Bone marrow (tissue), 2 donors: ENCODE results near the gene TMEM178B.
"Not testable (repeated sequence)": the region's sequence is repeated elsewhere in the genome, so short reads cannot be mapped to it uniquely, and the experiment has no call there.

ENCODE experiments used
- DNase-seq, 2 donors: peaks; one replicate each; lab custom pipeline; 2025; lab: John Stamatoyannopoulos, UW

TMEM178B gene

DNA sequence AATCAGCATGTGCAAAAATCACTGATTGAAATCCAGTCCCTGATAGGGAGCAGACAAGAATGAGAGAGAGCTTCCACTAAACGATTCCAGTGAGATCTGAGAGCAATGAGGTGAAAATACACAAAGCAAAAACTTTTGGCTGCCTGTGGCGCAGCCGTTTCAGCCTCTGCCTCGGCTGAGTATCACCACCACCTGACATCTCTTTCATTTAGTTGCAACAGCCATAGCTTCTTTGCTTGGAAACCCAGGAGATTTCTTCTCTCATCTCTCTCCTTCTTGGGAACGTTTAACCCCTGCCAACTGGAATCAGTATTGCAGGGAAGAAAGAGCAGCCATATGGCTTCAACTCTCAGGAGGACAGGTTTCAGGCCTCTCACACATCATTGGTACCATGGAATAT is 240.0 kb downstream of the TMEM178B start:
- DNase-seq, result no peak

DNA sequence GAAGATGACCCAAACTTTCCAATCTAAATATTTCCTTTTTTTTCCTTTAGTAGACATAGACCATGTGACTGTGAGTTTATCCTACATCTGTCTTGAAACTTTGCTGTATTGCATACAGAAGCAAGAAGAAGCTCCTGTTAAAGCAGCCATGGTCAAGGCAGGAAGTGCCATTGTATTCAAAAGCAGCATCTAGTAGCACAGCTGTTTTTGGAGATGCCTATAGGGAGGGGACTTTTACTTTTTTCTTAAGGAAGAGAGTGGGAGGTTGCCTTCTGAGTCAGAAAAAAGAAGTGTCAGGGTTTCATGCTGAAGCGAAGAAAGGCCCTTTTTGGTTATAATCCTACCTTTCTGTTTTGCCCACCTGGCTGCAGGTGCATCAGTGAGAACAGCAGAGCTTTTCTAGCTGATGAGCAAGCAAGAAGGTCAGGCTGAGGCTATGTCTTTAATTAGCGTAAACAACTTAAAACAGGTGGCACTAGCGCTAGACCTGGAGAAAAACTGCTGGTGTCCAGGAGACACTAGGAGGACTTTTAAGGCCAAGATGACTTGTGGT is 243.2 kb downstream of the TMEM178B start:
- no peak for DNase-seq

DNA sequence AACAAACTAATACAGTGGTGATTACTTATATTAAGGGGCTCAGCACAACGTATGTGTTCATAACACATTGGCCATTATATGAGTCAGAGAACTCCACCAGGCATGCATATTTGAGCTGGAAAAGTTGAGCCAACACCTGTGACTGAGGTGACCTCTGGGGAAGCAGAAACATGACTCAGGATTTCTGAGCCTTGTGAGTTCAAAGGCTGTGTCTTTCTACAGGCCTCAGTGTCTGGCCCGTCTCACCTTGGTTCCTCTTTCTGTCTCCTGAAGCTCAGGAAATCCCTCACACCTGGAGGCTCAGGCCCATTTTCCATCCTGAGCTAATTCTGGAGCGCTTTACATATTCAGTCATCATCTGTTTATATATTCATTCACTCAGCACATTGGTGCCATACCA is 246.4 kb downstream of the TMEM178B start:
- no peak for DNase-seq

DNA sequence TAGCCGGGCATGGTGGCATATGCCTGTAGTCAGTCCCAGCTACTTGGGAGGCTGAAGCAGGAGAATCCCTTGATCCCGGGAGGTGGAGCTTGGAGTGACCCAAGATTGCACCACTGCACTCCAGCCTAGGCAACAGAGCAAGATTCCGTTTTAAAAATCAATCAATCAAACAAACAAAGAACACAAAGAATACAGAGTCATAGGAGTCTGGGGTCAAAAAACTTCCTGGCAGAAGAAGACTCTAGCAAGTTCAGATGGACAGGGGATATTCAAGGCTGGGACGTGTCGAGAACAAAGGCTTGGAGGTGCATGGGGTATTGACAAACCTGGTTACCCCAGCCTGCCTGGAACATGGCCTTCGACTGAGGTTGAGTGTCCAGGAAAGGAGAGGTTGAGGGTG is 248.5 kb downstream of the TMEM178B start:
- DNase-seq, result no peak

DNA sequence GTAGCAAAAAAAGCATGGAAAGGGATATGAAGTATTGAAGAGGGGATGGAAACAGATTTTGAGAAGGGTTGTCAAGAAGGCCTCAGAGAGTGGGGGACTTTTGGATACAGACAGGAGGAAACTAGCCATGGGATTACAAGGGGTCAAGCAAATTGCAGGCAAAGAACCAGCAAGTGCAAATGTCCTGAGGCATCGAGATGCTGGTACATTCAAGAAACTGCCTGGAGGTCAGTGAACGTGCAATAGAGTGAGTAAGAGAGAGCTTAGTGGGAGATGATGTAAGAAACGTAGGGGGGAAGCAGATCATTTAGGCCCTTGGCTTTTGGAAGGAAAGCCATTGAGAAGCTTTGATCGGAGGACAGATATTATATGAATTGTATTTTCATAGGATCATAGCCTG is 250.0 kb downstream of the TMEM178B start:
- no peak for DNase-seq

DNA sequence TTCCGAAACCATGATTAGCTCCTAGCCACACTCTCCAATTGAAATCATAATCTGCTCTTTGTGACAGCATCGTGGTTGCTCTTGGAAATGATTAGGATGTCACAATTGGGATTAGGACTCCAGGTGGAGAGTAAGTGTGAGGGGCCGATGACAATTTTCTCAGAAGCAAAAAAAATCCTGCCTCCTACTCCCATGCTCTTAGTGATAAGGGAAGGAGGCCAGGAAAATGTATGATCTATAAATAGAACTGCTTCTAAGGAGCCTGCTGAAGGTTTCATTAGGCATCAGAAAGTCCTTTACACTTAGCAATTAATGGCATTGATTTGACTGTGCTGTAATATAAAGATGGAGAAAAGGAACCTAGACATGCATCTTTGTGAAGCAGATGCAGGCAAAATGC is 251.0 kb downstream of the TMEM178B start:
- no peak for DNase-seq

DNA sequence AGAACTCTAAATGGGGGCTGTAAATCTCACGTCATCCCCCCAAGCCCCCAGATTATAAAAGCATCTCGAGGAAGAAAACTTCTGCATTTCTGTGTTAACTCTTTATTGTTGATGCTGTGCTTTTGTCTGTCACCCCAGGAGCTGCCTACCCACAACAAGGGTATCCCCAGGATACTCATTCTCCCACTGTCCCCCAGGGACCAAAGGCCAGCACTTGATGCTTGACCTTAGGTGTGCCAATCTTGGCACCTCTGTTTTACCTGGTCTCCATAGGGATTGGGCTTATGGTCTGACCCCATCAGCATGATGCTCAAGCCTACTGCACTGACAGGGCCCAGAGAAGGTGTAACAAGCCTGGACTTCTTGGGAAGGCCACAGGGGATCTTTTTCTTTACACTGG is 251.4 kb downstream of the TMEM178B start:
- DNase-seq, result no peak

DNA sequence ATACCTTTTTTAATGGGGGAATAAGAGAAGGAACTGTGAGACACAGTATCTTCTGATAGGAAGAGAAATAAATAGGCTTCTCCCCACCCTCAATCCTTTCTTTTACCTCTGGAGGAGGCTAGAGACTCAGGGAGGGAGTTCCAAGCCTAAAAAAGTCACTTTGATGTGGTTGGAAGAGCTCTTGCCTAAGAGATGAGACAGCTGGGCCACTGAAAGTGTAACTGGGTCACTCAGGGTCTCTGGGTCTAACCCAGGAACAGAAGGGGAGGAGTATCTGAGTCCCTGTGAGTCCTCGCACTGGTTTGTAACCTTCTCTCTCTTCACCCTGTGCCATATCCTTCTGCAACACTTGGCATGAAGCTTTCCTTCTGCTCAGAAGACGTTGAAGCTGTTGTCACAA is 254.4 kb downstream of the TMEM178B start:
- no peak for DNase-seq

DNA sequence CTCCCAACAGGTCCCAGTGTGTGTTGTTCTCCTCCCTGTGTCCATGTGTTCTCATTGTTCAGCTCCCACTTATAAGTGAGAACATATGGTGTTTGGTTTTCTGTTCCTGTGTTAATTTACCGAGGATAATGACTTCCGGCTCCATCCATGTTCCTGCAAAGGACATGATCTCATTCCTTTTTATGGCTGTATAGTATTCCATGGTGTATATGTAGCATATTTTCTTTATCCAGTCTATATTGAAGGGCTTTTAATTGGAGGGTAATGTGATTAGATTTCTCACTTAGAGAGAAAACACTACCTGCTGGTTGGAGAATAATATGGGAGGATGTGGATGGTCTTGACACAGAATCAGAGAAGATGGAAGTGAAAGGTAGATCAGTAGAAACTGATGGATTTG is 256.4 kb downstream of the TMEM178B start:
- DNase-seq, result not testable (repeated sequence)

DNA sequence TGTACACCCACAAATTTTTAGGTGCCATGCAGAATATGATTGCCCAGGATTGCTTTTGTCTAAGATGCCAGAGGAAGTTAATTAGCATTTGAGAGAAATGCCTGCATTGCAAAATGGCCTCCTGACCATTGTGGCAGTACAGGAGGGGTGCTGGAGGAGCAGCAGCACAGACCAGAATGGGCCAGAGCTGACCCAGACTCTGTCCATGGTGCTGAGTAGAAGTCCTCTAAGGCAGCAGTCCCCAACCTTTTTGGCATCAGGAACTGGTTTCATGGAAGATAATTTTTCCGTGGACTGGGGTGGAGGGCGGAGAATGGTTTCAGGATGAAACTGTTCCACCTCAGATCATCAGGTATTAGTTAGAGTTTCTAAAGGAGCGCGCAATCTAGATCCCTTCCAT is 259.6 kb downstream of the TMEM178B start:
- no peak for DNase-seq

DNA sequence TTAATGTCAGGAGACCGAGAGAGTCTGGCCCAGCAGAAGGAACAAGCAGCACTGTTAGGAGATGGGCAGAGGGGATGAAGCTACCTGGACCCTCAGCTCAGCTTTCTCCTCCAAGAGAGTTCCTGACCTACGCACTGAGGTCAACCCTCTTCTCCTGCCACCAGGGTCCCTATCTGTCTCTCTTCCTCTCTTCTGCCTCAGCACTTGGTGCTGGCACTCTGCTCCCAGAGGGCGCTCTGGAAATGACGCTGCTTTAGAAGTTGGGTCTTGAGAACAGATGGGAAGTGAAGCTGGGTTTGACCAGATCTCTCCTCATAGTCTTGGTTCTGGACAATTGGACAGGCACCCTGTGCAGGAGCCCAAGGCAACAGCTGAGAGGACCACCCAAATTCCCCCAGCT is 261.3 kb downstream of the TMEM178B start:
- no peak for DNase-seq

DNA sequence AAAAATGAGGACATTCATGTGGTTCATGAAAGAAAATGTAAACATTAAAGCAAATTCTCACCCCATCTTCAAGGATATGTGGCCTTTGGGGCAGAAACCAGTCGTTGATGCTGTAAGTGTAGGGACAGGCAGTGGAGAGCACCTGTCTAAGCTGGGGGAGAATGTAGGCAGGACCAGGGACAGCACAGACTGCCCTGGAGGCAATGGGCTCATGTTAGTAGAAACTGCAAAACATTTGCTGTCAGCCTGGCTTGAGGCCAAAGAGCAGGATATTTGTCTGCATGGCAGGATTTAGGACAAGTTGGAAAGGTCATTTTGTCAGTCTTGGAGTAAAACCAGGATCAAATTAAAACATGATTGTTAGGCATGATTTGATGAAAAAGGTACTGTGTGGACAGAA is 265.7 kb downstream of the TMEM178B start:
- DNase-seq, result no peak

DNA sequence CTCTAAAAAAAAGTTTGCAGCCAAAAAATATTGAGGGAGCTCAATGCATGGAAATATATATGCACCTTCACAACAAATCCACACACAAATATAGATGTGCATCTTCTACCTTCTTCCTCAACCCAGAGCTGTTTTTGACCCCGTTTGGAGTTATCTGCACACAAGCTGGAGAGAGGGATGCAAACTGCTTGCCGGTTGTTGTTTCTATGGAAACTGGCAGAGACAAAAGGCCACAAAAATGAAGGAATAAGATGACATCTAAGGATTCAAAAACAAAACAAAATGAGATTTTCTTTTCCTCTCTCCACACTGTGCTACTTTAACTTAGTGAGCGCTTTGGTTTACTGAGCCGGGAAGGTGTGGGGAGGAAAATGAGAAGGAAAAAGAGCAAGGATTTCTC is 267.1 kb downstream of the TMEM178B start:
- no peak for DNase-seq

DNA sequence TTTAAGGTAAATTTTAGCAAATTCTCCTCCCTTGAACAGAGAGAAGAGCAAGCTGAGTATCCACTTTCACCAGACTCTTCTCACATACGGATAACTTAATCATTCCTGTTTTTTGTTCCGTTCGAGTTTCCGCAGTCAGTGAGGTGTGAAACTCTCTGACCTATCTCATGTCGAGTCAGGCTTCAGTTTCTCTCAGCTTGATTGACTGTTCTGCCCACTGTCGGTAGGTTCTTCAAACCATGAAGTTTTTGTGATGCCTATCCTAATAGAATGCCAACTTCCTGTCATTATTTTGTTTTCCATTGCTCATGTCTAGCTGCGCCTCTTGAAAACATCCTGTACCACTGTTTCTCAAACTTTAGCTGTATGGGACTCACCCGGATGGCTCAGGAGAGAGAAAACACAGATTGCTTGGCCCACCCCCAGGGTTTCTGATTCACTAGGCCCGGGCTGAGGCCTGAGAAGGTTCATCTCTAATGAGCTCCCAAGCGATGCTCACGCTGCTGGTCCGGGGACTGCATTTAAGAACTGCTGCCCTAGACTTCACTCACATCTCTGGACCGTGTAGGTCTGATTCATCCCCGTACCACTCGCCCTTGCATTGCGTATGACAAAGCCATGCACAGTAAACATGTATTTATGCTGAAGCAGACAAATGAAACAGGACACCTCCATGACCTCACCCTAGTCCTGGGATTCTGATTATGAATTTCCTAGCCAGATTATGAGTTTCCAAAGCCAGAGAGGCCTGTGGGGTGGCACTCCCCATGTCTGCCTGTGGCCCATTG is 269.0 kb downstream of the TMEM178B start:
- no peak for DNase-seq

DNA sequence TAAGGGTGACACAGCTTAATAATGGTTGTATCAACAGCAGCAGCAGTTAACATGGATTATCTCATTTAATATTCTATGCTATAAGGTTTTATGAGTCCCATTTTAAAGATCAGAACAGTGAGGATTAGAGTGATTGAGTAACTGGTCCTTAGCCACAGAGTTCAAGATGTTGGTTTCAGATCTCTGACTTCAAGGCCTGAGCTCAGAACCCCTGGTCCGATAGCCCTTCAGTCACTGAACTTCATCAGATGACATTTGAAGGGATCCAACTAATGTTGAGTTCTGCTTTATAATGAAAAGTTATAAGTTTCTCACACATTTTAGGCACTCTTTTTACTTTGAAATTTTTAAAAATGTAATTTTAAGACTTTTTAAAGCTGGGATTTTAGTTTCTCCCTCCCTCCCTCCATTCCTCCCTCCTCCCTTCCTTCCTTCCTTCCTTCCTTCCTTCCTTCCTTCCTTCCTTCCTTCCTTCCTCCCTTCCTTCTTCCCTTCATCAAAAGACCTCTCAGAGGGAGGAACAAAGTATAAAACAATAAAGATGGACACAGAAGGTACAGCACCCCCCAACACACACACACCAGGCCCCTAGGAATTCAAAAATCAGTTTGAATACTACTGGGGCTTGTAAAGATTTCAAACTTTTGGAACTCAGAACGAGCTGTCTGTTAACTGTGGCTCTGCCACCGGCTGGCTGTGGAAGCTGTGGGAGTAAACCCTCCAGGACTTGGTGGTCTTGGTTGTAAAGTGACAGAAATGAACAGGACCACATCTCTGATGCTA is 270.5 kb downstream of the TMEM178B start:
- no peak for DNase-seq

DNA sequence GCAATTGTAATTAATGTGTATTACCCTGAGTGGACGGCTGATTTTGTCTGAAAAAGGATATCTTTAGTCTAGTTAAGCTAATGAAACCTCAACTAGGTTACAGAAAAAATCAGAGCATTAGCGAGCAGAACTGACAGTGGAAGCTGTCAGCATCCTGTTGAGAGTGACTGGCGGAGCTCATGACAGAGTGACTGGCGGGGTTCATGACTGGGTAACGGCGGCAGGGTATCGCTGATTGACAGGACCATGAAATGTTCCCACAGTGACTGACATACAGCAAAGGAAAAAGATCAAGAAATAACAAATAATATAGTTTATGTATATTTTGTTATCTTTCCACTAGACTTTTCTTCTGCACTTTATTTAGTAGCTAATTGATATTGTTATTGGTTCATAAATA is 274.9 kb downstream of the TMEM178B start:
- DNase-seq, result no peak

DNA sequence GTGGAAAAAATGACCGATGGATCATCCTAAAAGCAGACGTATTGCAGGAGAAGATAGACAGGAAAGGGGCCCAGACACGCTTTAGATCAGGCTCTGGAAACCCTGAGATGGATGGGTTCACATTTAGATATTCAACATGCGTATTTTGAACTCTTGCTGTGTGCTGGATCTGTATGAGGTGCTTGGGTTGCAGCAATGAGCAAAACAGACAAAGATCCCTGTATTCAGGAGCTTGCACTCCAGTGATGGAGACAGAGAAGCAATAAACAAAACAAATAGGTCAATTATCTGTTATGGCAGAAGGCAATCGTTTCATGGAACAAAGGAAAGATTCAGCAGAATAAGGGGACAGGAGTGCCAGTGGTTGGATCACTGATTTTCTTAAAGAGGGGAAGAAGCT is 275.5 kb downstream of the TMEM178B start:
- DNase-seq, result no peak

DNA sequence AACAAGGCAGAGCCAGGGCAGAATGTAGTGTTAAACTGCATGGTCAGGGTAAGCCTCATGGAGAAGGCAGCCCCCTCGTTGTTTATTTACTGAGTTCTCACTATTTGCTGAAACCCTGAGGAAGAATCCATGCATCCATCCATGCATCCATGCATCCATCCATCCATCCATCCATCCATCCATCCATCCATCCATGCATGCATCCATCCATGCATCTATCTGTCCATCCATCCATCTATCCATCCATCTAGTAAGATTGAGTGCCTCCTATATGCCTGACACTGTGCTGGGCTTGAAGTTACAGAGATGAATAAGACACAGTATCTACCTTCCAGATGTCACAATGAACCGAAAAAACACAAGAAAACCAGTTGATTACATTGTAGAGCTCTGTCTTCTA is 275.9 kb downstream of the TMEM178B start:
- no peak for DNase-seq

DNA sequence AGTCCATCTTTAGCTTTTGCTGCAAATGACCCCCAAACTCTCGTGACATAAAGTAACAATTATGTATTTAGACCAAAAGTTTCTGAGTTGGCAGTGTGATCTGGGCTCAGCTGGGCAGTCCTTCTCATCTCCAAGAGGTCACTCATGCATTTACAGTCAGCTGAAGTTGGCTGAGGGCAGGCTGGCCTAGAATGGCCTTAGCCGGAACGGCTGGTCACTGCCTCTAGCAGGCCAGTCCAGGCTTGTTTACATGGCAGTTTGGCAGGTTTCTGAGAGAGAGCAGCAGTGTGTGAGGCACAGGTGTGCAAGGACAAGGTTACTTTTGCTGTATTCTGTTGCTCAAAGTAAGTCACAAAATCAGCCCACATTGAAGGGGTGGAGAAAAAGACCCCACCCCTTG is 277.3 kb downstream of the TMEM178B start:
- DNase-seq, result no peak

DNA sequence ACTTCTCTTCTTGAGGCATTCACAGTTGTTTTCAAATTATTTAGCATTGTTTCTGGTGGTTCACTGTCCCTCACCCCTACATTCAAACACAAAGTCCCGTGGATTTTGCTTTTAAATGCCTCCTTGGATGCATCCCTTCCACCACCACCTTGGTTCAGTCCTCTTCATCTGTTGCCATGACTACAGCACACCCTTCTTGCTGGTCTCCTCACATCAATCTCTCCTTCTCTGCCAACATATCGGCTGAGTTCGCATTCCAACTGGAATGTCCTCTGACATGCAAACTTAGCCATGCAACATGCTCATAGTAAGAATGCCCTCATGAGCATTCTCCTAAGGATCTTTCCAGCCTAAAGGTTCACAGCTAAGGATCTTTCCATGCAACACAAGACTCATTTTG is 279.1 kb downstream of the TMEM178B start:
- no peak for DNase-seq

DNA sequence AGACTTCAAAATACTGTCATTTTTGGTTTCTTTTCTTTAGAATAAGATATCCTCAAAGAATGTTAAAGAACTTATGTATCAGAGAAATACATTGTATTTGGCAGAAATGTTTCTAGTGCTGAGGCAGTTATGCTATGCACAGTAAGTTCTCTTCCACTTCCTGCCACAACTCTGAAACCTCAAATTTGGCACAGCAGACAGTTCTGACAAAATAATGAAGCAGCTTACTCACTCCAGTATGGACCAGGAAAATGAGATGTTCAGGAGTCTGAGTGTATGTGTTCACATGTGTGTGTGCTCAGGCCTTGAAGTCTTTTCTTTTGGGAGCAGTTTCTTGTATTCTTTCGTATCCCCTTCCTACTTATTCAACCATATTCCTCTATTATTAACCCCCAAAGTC is 280.4 kb downstream of the TMEM178B start:
- DNase-seq, result no peak

DNA sequence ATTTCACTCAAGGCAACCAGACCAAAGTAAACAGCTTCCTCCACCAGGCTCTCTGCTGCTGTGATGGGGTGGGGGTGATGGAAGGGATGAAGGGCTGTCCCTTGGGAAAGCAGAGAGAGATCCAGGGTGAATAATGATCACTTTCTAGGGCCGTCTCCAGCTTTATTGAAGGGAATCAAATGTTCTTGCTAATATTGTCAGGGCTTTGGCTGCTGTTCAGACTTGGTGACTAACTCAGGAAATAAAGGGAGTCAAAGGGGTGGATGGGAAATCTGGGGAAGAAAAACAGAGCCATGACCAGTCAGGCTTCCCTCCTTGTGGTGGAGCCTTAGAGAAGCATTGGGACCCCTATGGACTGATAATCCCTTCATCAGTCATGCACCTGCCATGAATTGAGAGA is 281.2 kb downstream of the TMEM178B start:
- no peak for DNase-seq

DNA sequence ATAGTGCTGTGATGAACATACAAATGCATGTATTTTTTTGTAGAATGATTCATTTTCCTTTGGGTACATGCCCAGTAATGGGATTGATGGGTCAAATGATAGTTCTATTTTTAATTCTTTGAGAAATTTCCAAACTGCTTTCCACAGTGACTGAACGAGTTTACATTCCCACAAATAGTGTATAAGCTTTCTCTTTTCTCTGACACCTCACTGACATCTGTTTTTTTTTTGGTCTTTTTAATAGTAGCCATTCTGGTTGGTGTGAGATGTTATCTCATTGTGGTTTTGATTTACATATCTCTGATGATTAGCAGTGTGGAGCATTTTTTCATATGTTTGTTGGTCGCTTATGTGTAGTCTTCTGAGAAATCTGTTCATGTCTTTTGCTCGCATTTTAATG is 282.3 kb downstream of the TMEM178B start:
- DNase-seq, result no peak
